GM12892 (cell line): ENCODE results near the gene PPP6R3.

ENCODE experiments used
- POLR2A ChIP-seq: IDR thresholded peaks from 2 replicates; pipeline ENCODE4 v1.6.1; 2011; ENCODE audit warnings: low read depth, low read length, control low read depth
- POLR2AphosphoS5 ChIP-seq: IDR thresholded peaks from 2 replicates; pipeline ENCODE4 v1.6.1; 2011; ENCODE audit warnings: low read depth, low read length, control low read depth

DNA sequence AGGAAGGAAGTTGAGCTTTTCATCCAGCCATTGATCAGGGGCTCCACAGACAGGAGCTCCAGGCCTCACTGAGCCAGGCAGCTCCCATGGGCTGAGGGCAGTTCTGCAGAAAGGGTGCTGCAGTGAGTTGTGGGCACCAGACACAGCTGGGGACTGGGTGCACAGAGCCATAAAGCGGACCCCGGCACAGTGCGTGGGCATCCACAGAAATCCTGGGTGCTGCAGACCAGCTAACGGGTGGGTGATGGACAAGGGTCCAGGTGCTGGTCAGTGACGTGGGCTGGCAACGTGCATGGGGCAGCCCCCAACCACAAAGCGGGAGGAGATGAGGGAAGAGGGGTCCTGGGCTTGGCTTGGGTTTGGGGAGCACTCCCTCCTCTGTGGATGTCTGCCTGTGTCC, 204.4 kb downstream of the PPP6R3 start:
- no peak for TF ChIP-seq POLR2AphosphoS5
- TF ChIP-seq POLR2A: no peak
